ENCODE measurements around the gene GAB1.

The GAB1 gene

DNA sequence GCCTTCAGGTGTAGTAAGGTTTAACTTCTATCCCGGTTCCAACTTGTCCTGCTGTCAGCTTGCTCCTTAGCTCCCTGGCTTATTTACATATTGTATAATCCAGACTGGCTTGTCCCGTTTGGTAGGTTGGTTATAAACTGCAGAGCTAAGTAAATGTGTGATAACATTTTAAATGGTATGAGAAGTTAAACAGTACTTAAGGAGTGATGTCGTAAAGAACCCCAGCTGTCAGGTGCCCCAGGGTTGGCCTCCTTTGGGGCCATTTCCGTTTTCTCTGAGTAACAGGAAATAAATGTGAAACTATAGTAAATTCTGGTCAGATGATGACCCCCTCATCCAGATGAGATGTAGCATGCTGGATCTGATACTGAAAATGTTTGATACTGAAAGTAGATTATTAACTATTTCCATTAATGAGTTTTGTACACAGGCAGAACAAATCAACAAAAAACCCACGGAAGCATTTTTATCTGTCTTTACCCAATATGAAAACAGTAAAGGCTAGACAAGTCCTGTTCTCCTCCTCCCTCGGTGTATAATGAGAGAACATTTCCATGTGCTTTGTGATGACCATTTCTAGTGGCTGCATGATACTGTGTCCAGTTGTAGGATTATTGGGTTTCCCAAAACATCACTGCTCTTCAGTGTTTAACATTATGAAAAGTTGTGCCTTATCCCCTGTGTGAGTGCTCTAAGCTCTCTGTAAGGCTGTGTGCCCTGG, 22.4 kb downstream of the GAB1 start:
- DNase-seq (ENCODE audit: low spot score): no peak

DNA sequence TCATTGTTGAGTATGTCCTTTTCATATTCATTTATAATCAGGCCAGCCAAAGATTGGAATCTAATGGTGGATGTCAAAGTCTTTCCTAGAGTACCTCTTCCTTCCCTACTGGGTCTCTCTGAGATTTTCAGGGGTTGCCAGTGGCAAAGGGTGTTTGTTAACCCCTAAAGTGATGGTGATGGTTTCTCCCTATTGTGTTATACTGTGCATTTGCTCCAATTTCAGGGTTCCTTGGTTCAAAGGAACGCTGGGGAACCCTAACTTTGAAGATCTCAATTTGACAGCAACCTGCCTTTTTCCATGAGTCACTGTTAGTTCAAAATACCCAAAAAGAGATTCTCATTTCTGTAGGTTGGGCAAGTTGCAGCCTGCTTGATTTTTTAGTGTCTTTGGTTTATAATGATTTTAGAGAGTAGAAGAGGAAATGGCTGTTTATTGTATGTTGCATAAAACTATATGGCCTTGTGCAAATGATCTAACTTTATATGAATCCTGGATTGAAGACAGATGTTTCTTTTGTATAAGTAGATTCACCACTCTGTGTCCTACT, 23.0 kb downstream of the GAB1 start:
- DNase-seq (ENCODE audit: low spot score): no peak

DNA sequence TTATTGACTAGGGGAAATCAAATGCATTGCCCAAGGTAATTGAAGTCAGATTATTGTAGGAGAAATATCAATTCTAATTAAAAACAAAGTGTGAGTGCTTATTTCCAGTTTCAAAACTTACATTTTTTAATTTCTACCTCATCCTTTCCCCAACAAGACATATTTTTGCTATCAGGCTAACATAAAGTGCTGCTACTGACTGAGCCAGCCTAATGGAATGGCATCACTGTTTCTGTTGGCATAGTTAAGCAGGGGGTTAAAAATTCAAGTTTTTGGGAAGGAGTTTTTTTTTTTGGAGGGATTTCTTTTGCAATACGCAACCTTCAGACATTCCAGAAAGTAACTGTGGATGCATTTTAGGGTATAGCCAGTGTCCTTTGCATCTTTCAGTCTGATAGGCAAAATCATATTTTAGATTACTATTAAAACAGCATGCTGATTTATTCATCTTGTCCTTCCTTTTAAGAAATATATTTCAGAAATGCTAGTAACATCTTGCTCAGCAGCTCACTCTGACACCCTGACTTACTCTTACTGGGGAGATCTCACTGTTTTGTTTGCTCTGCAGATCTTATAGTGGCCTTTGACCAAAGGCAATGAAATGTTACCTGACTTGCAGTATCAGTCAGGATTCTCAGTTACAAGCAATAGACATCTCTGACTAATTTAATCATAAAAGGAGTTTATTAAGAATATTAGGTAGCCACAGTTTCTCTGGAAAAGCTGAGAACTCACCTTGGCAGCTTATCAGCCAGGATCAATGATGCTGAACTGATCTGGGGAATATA, 24.4 kb downstream of the GAB1 start:
- no peak for DNase-seq (ENCODE audit: low spot score)

DNA sequence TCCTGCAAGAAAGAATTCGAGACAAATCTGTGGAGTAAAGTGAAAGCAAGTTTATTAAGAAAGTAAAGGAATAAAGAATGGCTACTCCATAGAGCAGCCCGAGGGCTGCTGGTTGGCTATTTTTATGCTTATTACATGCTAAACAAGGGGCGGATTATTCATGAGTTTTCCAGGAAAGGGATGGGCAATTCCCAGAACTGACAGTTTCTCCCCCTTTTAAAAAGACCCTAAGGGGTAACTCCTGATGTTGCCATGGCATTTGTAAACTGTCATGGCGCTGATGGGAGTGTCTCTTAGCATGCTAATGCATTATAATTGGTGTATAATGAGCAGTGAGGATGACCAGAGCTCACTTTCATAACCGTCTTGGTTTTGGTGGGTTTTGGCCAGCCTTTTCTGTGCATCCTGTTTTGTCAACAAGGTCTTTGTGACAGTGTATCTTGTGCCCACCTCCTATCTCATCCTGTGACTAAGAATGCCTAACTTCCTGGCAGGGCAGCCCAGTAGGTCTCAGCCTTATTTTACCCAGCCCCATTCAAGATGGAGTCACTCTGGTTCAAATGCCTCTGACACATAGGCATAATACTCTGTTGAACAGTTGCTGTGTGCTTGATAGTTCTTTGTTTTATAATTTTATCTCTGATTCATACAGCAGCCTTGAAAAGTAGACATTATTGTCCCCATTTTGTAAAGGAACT, 25.8 kb downstream of the GAB1 start:
- no peak for DNase-seq (ENCODE audit: low spot score)

DNA sequence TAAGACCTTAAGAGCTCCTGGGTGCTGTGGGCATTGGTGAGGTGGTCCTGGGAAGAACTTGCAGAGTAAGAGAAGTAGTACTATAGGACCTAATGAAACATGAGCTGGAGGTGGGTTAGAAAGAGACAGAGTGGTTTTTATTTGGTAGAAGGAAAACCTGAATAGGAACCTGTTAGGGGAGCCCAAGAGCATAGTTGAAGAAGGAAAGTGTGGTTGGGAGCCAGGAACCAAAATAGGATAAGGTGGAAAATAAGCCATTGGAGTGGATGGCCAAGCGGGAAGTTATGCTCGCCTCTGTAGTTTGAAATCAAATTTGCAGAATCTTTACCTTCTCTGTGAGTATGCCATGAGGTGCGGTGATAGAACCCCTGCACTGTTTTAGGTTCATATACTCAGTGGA, 26.7 kb downstream of the GAB1 start:
- no peak for DNase-seq (ENCODE audit: low spot score)

DNA sequence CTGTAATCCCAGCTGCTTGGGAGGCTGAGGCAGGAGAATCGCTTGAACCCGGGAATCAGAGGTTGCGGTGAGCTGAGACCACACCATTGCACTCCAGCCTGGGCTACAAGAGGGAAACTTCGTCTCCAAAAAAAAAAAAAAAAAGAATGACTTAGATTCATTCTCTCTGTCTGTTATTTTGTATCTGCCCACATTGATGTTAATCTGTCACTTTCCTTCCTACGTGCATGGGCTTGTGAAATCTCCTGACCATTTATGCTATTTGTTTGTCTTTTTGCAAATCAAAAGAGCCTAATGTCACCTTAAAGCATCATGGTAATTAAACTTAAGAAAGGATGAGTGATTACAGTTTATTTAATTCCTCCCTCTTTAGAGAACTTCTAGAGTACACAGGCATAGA, 27.4 kb downstream of the GAB1 start:
- no peak for DNase-seq (ENCODE audit: low spot score)

DNA sequence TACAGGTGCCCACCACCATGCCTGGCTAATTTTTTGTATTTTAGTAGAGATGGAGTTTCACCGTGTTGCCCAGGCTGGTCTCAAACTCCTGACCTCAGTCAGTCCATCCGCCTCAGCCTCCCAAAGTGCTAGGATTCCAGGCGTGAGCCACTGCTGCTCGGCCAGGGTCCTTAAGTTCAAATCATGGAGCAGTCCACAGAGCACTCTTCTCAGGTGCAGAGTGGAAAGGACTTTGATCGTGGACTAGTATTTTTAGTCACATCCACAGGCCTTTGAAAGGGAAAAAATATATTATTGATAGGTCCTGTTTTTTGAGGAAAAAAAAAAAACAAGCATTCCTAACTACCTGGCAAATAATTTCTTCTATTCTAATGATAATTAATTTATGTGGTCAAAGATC, 31.2 kb downstream of the GAB1 start:
- DNase-seq (ENCODE audit: low spot score): no peak

DNA sequence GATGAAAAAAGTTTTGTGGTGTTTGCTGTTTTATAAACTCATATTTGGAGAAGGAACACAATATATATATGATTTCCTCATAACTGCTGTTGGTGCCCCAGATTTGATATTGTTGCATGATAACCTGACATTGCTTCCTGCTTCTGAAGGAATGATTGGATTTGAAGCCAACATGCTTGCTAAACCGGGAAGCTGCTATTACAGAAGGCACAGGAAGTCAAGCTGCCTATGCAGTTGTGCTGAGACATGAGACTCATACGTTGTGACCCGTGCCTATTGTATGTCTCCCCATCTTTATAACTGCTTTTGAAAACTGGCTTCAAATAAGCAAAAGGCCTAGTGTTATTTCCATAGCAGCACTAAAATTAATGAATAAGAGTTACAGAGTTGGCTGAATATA, 32.9 kb downstream of the GAB1 start:
- DNase-seq (ENCODE audit: low spot score): no peak

DNA sequence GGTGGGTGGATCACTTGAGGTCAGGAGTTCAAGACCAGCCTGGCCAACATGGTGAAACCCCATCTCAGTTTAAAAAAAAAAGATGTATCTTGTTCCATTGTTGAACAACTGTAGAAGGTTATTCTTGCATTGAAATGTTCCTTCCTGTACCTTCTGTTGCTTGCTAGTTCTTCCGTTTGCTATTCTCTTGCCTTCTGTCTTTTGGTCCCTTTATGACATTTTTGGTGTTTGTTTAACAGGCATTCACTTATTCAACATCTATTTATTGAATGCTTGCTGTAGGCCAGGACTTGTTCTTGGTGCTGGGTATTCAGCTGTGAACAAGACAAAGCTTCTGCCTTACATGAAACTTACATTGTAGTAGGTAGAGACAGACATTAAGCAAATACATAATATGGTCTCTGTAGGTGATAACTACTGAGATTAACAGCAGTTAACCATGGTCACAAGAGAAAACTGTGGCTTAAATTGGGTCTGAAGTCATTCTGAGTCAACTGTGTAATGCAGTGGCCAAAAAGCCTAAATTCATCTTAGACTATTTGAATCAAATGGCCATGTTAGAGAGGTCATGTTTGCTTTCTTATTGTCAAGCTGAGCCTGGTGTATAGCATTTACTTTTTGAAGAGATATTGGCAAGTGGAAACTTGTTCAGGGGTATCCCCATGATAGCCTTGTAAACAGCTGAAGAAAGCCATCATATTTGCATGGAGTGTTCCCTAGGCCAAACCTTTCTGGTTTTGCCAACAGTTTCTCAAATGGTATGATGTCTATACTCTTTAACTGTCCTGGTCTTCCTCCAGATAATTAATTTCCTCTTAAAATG, 35.6 kb downstream of the GAB1 start:
- no peak for DNase-seq (ENCODE audit: low spot score)

DNA sequence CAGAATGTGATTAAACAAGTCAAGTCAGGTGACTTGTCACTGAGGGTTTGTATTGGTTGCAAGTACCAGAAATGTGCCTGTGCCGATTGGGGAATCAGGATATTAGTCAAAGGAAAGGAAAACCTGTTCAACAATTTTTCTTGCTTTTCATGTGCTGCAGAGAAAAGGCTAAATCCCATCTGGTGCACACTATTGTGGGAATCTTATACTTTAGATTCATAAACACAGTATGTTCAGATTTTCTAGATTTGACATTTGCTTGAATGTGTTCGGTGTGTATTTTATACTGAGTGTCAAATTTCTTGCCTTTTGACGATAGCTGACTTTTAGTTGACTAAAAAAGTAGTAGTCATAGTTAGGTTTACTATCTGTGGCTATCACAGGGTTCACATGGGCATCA, 37.6 kb downstream of the GAB1 start:
- no peak for DNase-seq (ENCODE audit: low spot score)

DNA sequence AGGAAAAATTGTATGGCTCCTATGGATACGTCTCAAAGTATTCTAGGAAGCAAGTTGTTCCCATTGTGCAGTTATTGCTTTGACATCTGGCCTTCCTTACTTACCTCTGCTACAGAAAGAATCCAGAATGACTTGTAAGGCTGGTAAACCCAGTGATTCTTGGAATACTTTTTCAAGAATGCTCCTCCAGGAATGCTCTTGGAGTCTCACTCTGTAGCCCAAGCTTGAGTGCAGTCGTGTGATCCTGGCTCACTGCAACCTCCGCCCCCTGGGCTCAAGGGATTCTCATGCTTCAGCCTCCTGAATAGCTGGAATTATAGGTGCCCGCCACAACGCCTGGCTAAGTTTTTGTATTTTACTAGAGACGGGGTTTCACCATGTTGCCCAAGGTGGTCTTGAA, 38.1 kb downstream of the GAB1 start:
- DNase-seq (ENCODE audit: low spot score): no peak

DNA sequence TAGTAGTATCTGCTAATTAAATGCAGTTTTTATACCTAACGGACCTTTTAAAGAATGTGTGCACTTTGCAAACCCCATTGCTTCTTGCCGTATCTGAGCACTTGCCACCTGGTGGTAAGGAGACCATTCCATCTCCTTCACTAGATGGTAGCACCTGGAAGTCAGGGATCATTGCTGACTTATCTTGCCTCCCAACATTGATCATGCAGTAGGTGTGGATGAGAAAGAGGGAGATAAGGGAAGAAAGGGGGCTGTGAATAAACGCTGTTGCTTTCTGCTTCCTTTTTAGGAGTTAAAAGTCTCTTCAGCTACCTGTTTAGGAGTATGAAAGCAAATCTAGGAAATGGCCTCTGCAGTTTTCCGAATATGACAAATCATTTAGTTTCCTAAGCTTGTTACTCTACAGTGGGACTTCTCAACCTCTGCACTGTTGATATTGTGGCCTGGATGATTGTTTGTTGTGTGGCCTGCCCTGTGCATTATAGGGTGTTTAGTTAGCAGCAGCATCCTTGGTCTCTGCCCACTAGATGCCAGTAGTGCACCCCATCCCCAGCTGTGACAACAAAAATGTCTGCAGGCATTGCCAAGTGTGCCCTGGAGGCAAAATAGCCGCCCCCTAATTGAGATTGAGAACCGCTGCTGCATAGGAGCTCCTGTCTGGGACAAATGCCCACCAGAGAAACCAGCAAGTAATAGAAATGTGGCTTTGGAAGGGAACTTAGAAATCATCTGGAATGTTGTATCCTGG, 38.8 kb downstream of the GAB1 start:
- DNase-seq (ENCODE audit: low spot score): peak; percentile 52

DNA sequence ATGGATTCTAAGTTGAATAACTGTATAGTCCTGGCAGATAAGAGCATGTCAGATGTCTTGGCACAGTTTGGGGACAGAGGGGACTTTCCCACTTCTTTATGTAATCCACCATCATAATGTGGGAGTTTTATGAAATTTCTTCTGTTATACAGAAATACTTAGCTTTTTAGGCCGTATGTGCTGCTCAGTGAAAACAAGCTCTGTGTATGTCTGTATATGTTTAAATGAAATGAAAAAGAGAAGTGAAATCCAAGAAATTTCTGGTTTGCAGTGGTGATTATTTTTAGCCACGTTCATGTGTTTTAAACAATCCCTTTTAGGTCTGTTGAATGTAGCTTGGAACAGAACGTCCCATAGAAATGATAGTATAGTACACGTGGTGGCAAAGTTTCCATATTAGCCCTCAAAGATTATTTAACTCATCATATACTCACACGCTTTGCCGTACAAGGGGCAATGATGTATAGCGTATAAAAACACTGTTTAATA, 41.0 kb downstream of the GAB1 start:
- DNase-seq (ENCODE audit: low spot score): no peak

DNA sequence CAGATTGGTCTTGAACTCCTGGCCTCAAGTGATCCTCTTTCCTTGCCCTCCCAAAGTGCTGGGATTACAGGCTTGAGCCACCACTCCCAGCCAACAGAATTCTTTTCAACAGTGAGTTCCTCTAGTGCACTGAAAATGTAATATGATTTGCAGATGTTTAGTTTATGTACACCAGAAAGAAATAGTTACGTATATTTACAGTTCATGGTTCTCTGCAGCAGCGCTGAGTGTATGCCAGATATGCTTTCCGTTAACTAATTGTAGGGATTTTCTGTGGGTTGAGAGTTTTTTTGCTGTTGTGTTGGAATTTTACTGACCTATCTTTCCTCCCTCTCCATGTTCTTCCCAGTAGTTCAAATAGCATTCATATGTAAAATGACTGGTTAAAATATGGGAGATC, 44.0 kb downstream of the GAB1 start:
- DNase-seq (ENCODE audit: low spot score): no peak

DNA sequence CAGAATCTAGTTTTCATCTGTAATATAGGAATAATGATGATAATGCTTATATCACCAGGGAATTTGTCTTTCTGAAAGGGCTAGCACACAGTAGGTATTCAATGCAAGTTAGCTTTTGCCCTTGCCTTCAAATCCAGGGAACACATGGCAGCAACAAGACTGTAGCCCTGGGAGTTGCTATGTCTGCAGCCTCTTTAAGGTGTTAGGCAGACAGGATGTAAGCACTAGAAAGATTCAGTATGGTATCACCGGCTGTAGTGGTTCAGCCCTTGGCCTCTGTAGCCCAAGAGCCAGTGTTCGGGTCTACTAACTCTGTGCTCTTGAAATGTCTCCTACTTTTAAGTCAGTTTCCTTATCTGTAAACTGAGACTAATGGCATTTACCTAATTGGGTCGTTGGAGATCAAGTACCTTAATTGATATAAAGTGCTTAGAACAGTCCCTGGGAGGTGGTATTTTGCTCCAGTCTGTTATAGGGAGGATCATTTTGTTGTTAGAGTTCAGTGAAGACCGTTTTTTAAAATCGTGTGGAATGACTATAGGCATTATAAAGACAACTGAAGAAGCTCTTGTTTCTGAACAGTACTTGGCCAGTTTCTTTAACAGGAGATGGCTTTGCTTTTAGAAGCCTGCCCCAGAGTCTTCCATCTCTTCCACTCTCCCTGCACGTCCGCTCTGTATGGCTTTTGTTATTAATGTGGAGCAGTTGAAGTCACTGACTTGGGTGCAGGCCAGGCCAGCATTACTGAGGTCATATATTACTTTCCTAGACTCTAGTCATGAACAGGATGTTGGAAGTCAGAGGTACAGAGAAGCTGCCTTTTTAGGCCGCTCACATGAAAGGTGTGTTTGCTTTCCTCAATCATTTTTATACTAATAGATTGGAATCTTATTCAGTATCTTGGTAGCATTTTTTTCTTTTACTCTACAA, 44.8 kb downstream of the GAB1 start:
- DNase-seq (ENCODE audit: low spot score): no peak

DNA sequence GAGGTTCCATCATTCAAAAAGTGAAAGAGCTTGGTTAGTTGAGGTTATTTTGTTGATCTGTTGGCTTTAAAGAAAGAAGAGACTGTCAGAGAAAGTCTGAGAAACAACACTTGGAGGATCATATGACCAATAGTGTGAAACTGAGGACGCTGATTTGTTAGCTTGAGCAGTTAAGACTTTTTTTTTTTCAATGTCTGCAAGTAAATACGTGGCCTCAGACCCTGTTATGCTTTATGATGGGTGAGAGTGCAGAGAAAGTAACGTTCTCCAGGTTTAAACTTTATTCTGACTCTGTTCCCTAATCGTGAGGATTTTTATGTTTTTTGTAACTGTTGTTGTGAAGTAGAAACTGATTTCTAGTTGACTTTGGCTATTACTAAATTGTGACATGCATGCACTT, 45.9 kb downstream of the GAB1 start:
- no peak for DNase-seq (ENCODE audit: low spot score)

DNA sequence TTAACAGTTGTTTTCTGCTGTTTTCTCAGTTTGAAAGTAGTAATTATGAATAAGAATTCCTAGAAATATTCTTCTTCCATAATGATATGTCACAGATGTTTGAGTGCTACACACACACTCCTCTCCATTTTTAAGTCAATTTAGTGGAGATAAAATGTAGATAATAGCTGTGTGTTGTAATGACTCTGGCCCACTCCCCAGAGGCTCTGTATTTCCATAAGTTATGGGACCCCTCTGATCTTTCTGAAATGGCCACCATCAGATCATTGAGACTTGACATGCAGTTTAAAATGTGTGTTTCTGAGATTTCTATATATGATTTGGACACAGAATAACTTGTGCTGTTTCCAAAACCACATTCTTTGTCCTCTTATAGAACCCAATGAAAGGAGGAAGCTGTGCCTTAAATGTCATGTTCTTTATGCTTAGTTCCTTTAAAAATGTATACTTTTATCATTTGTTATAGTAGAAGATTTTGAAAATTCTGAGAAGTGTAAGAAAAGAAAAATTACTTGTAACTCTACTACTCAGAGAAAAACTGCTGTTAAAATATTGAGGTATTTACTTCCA, 46.4 kb downstream of the GAB1 start:
- DNase-seq (ENCODE audit: low spot score): no peak

DNA sequence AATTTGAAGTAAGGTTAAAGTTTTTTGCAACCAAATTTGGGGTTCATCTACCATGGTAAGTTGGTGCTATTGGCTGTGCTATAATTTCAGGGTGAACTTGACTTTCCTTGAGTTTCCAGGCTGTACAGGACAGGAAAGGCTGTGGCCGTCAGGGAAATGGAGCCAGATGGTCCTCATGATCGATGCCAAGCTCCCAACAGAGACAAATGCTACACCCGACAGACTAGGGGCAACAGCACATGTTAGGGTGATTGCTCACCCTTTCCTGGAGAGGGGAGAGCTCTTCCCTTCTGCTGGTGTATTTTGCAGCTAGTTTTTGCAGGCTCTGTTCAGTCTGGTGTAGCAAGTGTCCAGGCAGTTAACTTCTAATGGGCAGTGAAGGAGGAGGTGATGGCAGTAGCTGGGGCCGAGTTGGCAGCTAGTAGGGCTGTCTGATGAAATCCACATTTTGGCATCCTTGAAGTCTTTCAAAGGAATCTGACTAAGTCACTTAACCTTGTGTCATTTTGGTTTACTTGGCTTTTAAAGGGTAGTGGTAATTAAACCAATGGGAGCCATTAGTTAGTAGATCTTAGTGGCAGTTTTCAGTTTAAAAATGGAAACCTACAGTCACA, 47.8 kb downstream of the GAB1 start:
- DNase-seq (ENCODE audit: low spot score): no peak

DNA sequence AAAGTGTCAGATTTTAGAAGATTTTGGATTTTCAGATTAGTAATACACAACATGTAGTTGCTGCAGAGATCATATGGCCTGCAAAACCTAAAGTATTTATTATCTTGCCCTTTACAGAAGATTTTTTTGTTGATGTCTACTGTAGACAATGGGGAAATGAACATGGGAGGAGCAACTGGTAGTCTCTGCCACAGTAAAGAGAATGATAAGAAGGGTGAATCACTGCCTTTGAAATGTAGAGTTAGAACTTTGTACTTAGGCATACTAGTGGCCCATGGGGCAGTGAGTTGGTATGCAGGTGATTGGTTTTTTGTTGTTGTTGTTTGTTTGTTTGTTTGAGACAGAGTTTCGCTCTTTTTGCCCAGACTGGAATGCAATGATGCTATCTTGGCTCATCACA, 50.1 kb downstream of the GAB1 start:
- no peak for DNase-seq (ENCODE audit: low spot score)
